HEK293T (cell line): ENCODE data around the gene FAF2.

Experiments used
- BHLHE40 ChIP-seq: fragments of 450-650 bp; IDR thresholded peaks from 2 replicates; pipeline ENCODE4 v1.6.1; 2016; ENCODE audit warnings: mild to moderate bottlenecking, moderate library complexity, borderline replicate concordance
- FOXK2 ChIP-seq: fragments of 450-650 bp; IDR thresholded peaks from 2 replicates; pipeline ENCODE4 v1.6.1; 2016; ENCODE audit warnings: mild to moderate bottlenecking
- FOXM1 ChIP-seq: fragments of 450-650 bp; IDR thresholded peaks from 2 replicates; pipeline ENCODE4 v1.6.1; 2017; ENCODE audit warnings: mild to moderate bottlenecking, borderline replicate concordance
- HDGF ChIP-seq: fragments of 450-650 bp; IDR thresholded peaks from 2 replicates; pipeline ENCODE4 v1.6.1; 2017; ENCODE audit warnings: antibody characterized with exemption, borderline replicate concordance
- L3MBTL2 ChIP-seq: fragments of 450-650 bp; conservative IDR thresholded peaks from 2 replicates; pipeline ENCODE4 v1.6.1; 2016; ENCODE audit warnings: mild to moderate bottlenecking
- SP1 ChIP-seq: fragments of 450-650 bp; IDR thresholded peaks from 2 replicates; pipeline ENCODE4 v1.6.1; 2017
- SUZ12 ChIP-seq: fragments of 450-650 bp; IDR thresholded peaks from 2 replicates; pipeline ENCODE4 v1.6.1; 2016; ENCODE audit warnings: mild to moderate bottlenecking
- TARDBP ChIP-seq: fragments of 450-650 bp; IDR thresholded peaks from 2 replicates; pipeline ENCODE4 v1.6.1; 2016
- ZNF384 ChIP-seq: fragments of 450-650 bp; IDR thresholded peaks from 2 replicates; pipeline ENCODE4 v1.6.1; 2016

- TF ChIP-seq ZNF384 = no peak
- TF ChIP-seq BHLHE40 = no peak
- TF ChIP-seq SUZ12 = no peak
- TF ChIP-seq HDGF = no peak
- no peak for TF ChIP-seq L3MBTL2
- TF ChIP-seq FOXK2 = no peak
- no peak for TF ChIP-seq FOXM1
- no peak for TF ChIP-seq TARDBP
- no peak for TF ChIP-seq SP1
These were observed 33.5 kb downstream of the FAF2 start for GRCh38 chr5:176481711-176482110.
